Urinary bladder (tissue), 4 donors: ENCODE results near the gene FIGLA. TPM values are rescaled to one million over a fixed set of nuclear protein-coding genes. Genes with fewer than 3 reads are reported as not detected.

Source experiments
- DNase-seq: peaks from one replicate; pipeline ENCODE4 v3.0.0-alpha.2; 2015; ENCODE audit errors: extremely low spot score
- H3K27ac ChIP-seq: one replicate; pipeline ENCODE4 v1.5.1; 2013; ENCODE audit warnings: low read depth, mild to moderate bottlenecking, moderate library complexity
- H3K36me3 ChIP-seq: one replicate; pipeline ENCODE4 v1.6.1; 2013; ENCODE audit warnings: mild to moderate bottlenecking, moderate library complexity; ENCODE audit not compliant: insufficient read depth
- H3K4me1 ChIP-seq: one replicate; pipeline ENCODE4 v1.6.1; 2013; ENCODE audit warnings: mild to moderate bottlenecking, moderate library complexity; ENCODE audit not compliant: insufficient read depth
- H3K4me3 ChIP-seq: one replicate; pipeline ENCODE4 v1.5.1; 2013; ENCODE audit warnings: low read depth, low read length
- WGBS: extraction: QIAGEN DNeasy Blood & Tissue Kit; methylation state at CpG from one replicate; pipeline ENCODE4 v1.1.7; 2013; 5-methylcytosine and 5-hydroxymethylcytosine counted together
- polyA plus RNA-seq: library from polyadenylated mRNA; stranded (reverse); fragments of 200-250 nt; gene quantifications from one replicate; pipeline ENCODE4 v1.2.3, GENCODE V29; 2013
- small RNA-seq: library from RNA; depleted of rRNA; stranded (forward); fragments of <200 nt; gene quantifications from one replicate; pipeline ENCODE3, GENCODE V24; 2014
- total RNA-seq: library from RNA; depleted of rRNA; stranded (reverse); fragments of >200 nt; gene quantifications from one replicate; pipeline ENCODE4 v1.2.3, GENCODE V29; 2014
- donor health status: healthy with polysubstance abuse.
- donor health status: healthy.

The FIGLA gene
- total and polyA plus RNA-seq, 2 donors, result not detected

DNA sequence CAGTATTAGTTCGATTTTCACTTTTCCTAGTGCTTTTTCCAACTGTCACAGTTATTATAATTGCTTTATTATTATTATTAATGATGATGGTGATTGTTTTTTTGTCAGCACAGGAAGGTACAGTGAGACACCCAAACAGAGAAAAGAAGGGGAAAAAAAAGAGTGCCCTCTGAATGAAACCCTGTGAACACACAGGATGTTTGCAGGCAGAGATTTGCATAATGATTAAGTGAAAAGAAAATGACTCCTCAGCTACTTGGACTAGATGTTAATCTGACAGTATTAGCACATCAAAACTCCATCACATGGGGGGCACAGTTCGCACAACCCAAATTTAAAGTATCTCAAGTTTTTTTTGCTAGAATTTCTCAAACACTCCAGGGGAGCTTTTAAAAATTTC, 55.4 kb downstream of the FIGLA start:
- no peak for DNase-seq
- Histone ChIP-seq H3K4me1 (no peaks in the 10 kb centered on the region), H3K4me3 (no peak overlapping the region), H3K36me3 (no peaks in the 10 kb centered on the region), H3K27ac (no peak overlapping the region)
- WGBS, result 51% methylated on average over 2 of the region's 2 CpGs

DNA sequence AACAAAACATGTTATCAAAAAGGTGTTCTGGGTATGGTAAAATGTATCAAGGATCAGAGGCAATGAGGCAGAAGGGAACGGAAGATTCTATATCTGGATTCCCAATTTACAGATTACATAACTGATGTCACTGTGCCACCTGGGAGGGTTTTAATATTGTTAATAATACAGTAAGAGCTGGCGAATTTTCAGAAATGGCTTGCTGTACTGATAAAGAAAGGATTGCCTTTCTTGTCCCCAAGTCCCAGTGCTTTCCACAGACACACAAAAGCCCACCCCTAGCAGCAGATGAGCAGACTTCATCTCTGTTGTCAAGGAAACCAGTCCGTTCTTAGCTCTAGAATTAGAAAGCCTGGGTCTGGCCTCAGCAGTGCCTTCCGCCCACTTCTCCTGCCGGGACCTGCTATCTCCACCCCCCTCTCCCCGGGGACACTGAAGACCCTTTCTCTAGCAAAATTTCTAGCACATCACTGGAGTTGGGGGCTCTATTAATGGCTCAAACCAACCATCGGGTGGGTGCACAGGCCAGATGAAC, 56.7 kb downstream of the FIGLA start:
- no peak overlapping the region for H3K4me3 ChIP-seq
- no peak overlapping the region for H3K27ac ChIP-seq
- DNase-seq, result no peak
- no peaks in the 10 kb centered on the region for H3K36me3 ChIP-seq
- no peaks in the 10 kb centered on the region for H3K4me1 ChIP-seq
- WGBS, result 36% methylated on average over 7 of the region's 7 CpGs

DNA sequence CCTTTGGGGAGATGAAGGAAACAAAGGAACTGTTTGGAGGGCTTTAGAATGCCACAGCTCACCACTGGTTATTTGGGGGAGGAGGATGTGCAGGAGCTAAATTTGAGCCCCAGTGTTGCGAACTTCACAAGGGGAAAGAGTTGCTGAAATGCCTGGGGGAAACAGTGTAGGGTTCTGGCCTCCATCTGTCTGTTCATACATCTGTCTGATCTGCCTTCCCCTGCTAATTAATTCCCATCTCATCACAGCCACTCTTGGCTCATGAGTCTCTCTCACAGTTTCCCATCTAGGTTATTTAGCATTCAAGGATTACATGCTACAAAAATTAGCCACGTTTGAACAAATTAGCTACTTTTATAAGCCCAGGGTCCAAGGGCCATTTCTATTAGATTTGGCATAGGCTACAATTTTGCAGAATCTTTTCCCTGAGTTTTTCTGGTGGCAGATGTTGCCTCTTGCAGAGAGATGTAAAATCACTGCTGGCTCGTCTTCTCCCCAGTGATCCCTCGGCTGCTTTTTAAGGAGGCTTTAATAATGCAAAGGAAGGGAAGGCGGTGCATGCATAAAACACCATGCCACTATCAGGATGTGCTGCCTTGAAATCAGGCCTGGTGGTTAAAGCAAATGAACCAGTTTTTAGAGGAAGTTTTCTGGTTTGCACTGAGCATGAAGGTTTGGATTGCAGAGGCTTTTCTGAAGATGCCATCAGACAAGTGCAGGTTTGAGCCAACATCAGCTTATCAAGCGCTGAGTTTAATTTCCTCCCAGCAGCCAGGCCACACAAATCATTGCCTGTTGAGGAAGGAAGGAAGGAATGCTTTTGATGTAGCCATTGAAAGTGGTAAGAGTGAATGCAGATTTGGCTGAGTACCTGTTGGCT, 57.4 kb downstream of the FIGLA start:
- H3K27ac ChIP-seq, result no peak overlapping the region
- WGBS, result 40% methylated on average over 6 of the region's 6 CpGs
- DNase-seq, result no peak
- H3K36me3 ChIP-seq, result no peaks in the 10 kb centered on the region
- no peaks in the 10 kb centered on the region for H3K4me1 ChIP-seq
- no peak overlapping the region for H3K4me3 ChIP-seq

DNA sequence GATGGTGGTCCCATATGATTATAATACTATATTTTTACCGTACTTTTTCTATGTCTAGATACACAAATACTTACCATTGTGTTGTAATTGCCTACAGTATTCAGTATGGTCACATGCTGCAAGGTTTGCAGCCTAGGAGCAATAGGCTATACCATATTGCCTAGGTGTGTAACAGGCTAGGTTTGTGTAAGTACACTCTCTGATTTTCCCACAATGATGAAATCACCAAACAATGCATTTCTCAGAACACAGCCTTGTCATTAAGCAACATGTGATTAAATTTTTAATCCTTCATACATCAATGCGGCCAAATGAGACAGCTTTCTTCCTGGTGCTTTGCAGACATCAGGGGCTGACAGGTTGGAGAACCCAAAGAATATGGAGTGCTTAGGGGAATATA, 59.7 kb downstream of the FIGLA start:
- DNase-seq, result no peak
- Histone ChIP-seq H3K36me3 (no peaks in the 10 kb centered on the region), H3K4me1 (no peaks in the 10 kb centered on the region), H3K27ac (no peak overlapping the region), H3K4me3 (no peak overlapping the region)
- WGBS, result 63% methylated on average over 2 of the region's 2 CpGs

DNA sequence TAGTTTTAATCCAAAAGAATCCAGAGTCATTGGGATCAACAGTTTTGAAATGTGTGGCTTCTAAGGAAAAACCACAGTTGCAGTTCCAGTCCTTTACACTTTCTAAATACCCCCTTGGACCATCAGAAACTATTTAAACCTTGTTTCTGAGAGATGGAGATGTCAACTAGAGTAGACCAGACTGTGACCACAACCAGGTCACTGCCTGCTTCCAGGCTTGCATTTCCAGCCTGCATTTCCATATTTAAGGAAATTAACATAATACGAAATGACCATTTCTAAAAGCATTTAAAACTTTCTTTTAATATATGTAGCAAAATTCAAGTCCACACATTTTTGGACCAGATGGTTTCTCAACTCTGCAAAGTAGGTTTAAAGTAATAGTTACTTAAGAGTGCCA, 60.8 kb downstream of the FIGLA start:
- DNase-seq, result no peak
- H3K36me3 ChIP-seq, result no peaks in the 10 kb centered on the region
- H3K27ac ChIP-seq, result no peak overlapping the region
- no peaks in the 10 kb centered on the region for H3K4me1 ChIP-seq
- 91% methylated on average over 1 of the region's 1 CpG for WGBS
- H3K4me3 ChIP-seq, result no peak overlapping the region

DNA sequence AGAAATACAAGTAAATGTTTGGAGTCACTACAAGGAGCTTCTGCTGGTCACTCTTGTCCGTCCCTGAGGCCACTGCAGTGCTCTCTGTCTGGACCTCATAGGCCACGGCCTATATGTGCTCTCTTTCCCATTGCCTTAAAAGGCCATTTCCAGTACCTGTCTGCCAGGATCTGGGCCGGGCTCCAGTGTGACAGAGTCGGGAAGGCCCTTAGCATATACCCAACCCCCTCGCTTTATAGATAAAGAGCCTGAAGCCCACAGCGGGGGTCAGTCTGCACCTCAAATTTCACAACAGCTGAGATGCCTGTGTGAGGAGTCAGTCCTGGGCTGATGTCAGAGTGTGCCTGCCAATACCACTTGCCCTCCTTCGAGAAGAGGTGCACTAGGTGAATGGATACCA, 62.3 kb downstream of the FIGLA start:
- Histone ChIP-seq H3K4me3 (no peak overlapping the region), H3K36me3 (no peaks in the 10 kb centered on the region), H3K4me1 (no peaks in the 10 kb centered on the region), H3K27ac (no peak overlapping the region)
- WGBS, result 69% methylated on average over 7 of the region's 7 CpGs
- DNase-seq, result no peak

Small RNA genes within 50 kb of the gene (small RNA-seq; reads per million reads assigned to genes)
- gene HMGN2P21, result not detected

Other genes with a start within 250 kb of the FIGLA start
- 4.1 TPM for gene TGFA, start 236.8 kb downstream of the FIGLA start, total RNA-seq
- 2.1 TPM for gene TGFA, start 236.8 kb downstream of the FIGLA start, polyA plus RNA-seq
- gene ADD2, start 22.4 kb downstream of the FIGLA start, total RNA-seq, result 3.5 TPM
- gene ADD2, start 22.4 kb downstream of the FIGLA start, polyA plus RNA-seq, result 0.33 TPM
- not detected for gene CLEC4F, start 30.0 kb upstream of the FIGLA start, total RNA-seq
- 0.03 TPM for gene CLEC4F, start 30.0 kb upstream of the FIGLA start, polyA plus RNA-seq
- not detected for gene CD207, start 45.2 kb upstream of the FIGLA start, total RNA-seq
- gene CD207, start 45.2 kb upstream of the FIGLA start, polyA plus RNA-seq, result 0.06 TPM
- gene VAX2, start 109.9 kb upstream of the FIGLA start, total RNA-seq, result not detected
- 0.20 TPM for gene VAX2, start 109.9 kb upstream of the FIGLA start, polyA plus RNA-seq
- 0.63 TPM for gene ATP6V1B1, start 145.3 kb upstream of the FIGLA start, total RNA-seq
- 0.27 TPM for gene ATP6V1B1, start 145.3 kb upstream of the FIGLA start, polyA plus RNA-seq
- 1.8 TPM for gene ANKRD53, start 188.0 kb upstream of the FIGLA start, total RNA-seq
- 2.9 TPM for gene ANKRD53, start 188.0 kb upstream of the FIGLA start, polyA plus RNA-seq
- 25.0 TPM for gene TEX261, start 204.2 kb upstream of the FIGLA start, total RNA-seq
- gene TEX261, start 204.2 kb upstream of the FIGLA start, polyA plus RNA-seq, result 44.4 TPM